ENCODE data around the gene PMAIP1. TPM values are rescaled to one million over a fixed set of nuclear protein-coding genes. Genes with fewer than 3 reads are reported as not detected.

PMAIP1 gene
- total RNA-seq, 2 donors from 2014 or later = not detected

DNA sequence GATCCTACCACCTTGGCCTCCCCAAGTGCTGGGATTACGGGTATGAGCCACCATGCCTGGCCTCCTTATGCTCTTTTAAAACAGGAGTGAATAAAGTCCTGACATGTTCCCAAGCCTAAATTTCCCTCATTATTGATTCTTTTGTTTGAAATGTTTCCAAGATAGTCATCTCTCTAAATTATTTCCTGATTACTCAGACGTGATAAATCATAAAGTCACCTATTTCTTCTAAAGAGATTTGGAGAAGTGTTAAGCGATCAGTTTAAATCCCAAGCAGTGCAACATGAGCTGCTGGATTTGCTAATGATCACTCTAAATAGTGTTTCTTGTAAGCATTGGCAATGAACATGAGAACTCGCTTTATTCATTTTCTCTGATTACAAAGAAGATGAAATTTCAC, 51.8 kb downstream of the PMAIP1 start:
- Histone ChIP-seq H3K36me3 (no peaks in the 10 kb centered on the region), H3K27me3 (replicated peaks; ENCODE audit: insufficient read depth) (no peaks in the 10 kb centered on the region), H3K9me3 (no peaks in the 10 kb centered on the region), H3K4me1 (ENCODE audit: control insufficient read depth in 1 of 2, low read depth in 2 of 2) (no peaks in the 10 kb centered on the region), H3K27ac (no peak overlapping the region), H3K4me3 (no peak overlapping the region)
- TF ChIP-seq, protein P1, sequence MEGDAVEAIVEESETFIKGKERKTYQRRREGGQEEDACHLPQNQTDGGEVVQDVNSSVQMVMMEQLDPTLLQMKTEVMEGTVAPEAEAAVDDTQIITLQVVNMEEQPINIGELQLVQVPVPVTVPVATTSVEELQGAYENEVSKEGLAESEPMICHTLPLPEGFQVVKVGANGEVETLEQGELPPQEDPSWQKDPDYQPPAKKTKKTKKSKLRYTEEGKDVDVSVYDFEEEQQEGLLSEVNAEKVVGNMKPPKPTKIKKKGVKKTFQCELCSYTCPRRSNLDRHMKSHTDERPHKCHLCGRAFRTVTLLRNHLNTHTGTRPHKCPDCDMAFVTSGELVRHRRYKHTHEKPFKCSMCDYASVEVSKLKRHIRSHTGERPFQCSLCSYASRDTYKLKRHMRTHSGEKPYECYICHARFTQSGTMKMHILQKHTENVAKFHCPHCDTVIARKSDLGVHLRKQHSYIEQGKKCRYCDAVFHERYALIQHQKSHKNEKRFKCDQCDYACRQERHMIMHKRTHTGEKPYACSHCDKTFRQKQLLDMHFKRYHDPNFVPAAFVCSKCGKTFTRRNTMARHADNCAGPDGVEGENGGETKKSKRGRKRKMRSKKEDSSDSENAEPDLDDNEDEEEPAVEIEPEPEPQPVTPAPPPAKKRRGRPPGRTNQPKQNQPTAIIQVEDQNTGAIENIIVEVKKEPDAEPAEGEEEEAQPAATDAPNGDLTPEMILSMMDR (IDR thresholded peaks at IDR 0.05) = no peak
- no peak for DNase-seq (ENCODE audit: low spot score)
- ATAC-seq (ENCODE audit: insufficient number of reproducible peaks, low FRiP score, low read depth) = no peak

DNA sequence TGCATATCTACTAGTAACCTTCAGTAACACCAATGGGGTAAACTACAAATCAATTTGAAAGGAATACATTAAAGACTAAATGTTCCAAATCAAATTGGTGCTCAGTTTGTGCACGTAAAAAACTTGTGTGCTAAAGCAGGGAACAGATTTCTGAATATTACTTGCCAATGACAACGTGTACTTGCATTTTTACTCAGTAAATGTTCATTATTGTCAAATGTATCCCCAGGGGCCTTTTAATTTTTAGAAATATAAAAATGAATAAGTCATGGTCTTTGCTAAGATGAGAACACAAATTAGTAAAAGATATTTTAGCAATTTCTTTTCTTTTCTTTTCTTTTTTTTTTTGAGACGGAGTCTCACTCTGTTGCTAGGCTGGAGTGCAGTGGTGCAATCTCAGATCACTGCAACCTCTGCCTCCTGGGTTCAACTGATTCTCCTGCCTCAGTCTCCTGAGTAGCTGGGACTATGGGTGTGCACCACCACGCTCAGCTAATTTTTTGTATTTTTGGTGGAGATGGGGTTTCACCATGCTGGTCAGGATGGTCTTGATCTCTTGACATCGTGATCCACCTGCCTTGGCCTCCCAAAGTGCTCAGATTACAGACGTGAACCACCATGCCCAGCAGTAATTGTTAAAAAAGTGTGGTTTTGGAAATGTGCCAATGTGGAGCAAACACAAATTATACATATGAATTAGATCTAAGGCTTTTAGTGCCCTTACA, 52.6 kb downstream of the PMAIP1 start:
- TF ChIP-seq, protein P1 (IDR thresholded peaks at IDR 0.05) = no peak
- Histone ChIP-seq H3K4me1 (ENCODE audit: control insufficient read depth in 1 of 2, low read depth in 2 of 2) (no peaks in the 10 kb centered on the region), H3K27me3 (replicated peaks; ENCODE audit: insufficient read depth) (no peaks in the 10 kb centered on the region), H3K27ac (no peak overlapping the region), H3K4me3 (no peak overlapping the region), H3K9me3 (no peaks in the 10 kb centered on the region), H3K36me3 (no peaks in the 10 kb centered on the region)
- DNase-seq (ENCODE audit: low spot score) = no peak
- no peak for ATAC-seq (ENCODE audit: insufficient number of reproducible peaks, low FRiP score, low read depth)

Other genes with a start within 250 kb of the PMAIP1 start
- gene CCBE1, start 202.6 kb upstream of the PMAIP1 start, total RNA-seq = 1 to 10 TPM; 1.6 to 1.8 TPM

Measured in thoracic aorta (tissue), 2 donors.